ENCODE data around the gene MRO.

- TF ChIP-seq CTCF (IDR thresholded peaks at IDR 0.05) (no peak), POLR2A (IDR thresholded peaks at IDR 0.05) (no peak)
Measured at GRCh38 chr18:50790241-50790640, 29.6 kb downstream of the MRO start.
